H9 (cell line): ENCODE results near the gene TCF4. TPM values are rescaled to one million over a fixed set of nuclear protein-coding genes. Genes with fewer than 3 reads are reported as not detected.

Experiments used
- DNase-seq: peaks from one replicate; pipeline ENCODE4 v3.0.0-alpha.2; 2017
- H2AFZ ChIP-seq: one replicate; pipeline ENCODE4 v1.6.1; 2013; ENCODE audit warnings: mild to moderate bottlenecking, low read length, control low read depth, moderate library complexity
- H2AK5ac ChIP-seq: 2 replicates; pipeline ENCODE4 v1.6.1; 2013; ENCODE audit warnings: low read length, control low read depth, mixed read lengths; ENCODE audit not compliant: insufficient read length
- H2BK120ac ChIP-seq: one replicate; pipeline ENCODE4 v1.6.1; 2013; ENCODE audit warnings: low read depth, mild to moderate bottlenecking, low read length, control low read depth, inconsistent platforms; ENCODE audit not compliant: poor library complexity, severe bottlenecking
- H2BK12ac ChIP-seq: 2 replicates; pipeline ENCODE4 v1.6.1; 2013; ENCODE audit warnings: low read length, control low read depth, mixed read lengths, low read depth; ENCODE audit not compliant: insufficient read length
- H2BK15ac ChIP-seq: 2 replicates; pipeline ENCODE4 v1.6.1; 2013; ENCODE audit warnings: low read depth, low read length, control low read depth
- H2BK20ac ChIP-seq: one replicate; pipeline ENCODE4 v1.6.1; 2013; ENCODE audit warnings: low read depth, mild to moderate bottlenecking, low read length, control low read depth, inconsistent platforms; ENCODE audit not compliant: poor library complexity, severe bottlenecking
- H2BK5ac ChIP-seq: 2 replicates; pipeline ENCODE4 v1.6.1; 2013; ENCODE audit warnings: low read length, control low read depth, mixed read lengths; ENCODE audit not compliant: insufficient read length
- H3K14ac ChIP-seq: 2 replicates; pipeline ENCODE4 v1.6.1; 2013; ENCODE audit warnings: low read length, control low read depth; ENCODE audit not compliant: insufficient read depth
- H3K18ac ChIP-seq: 2 replicates; pipeline ENCODE4 v1.6.1; 2013; ENCODE audit warnings: low read depth, mild to moderate bottlenecking, mixed read lengths, low read length, control low read depth; ENCODE audit not compliant: insufficient read length
- H3K23ac ChIP-seq: 2 replicates; pipeline ENCODE4 v1.6.1; 2013; ENCODE audit warnings: low read length, control low read depth, mixed read lengths, low read depth; ENCODE audit not compliant: insufficient read length
- H3K23me2 ChIP-seq: 2 replicates; pipeline ENCODE4 v1.6.1; 2013; ENCODE audit warnings: low read depth, mild to moderate bottlenecking, mixed read lengths, low read length, control low read depth; ENCODE audit not compliant: insufficient read length, poor library complexity, severe bottlenecking
- H3K27ac ChIP-seq: 2 replicates; pipeline ENCODE4 v1.5.1; 2013; ENCODE audit warnings: low read length, control low read depth, mixed read lengths, low read depth; ENCODE audit not compliant: insufficient read length
- H3K27me3 ChIP-seq: 2 replicates; pipeline ENCODE4 v1.6.1; 2013; ENCODE audit warnings: low read length, control low read depth, inconsistent platforms; ENCODE audit not compliant: insufficient read depth
- H3K4ac ChIP-seq: 2 replicates; pipeline ENCODE4 v1.6.1; 2013; ENCODE audit warnings: low read depth, mild to moderate bottlenecking, control low read depth, inconsistent platforms, low read length, moderate library complexity
- H3K4me1 ChIP-seq: 2 replicates; pipeline ENCODE4 v1.6.1; 2013; ENCODE audit warnings: low read length, control low read depth, inconsistent platforms; ENCODE audit not compliant: insufficient read depth
- H3K4me2 ChIP-seq: 2 replicates; pipeline ENCODE4 v1.6.1; 2013; ENCODE audit warnings: low read length, control low read depth, mixed read lengths; ENCODE audit not compliant: insufficient read length, insufficient read depth
- H3K56ac ChIP-seq: 2 replicates; pipeline ENCODE4 v1.6.1; 2013; ENCODE audit warnings: low read depth, mild to moderate bottlenecking, mixed read lengths, low read length, control low read depth; ENCODE audit not compliant: insufficient read length
- H3K79me1 ChIP-seq: 2 replicates; pipeline ENCODE4 v1.6.1; 2013; ENCODE audit warnings: low read depth, mild to moderate bottlenecking, moderate library complexity, low read length, control low read depth, inconsistent platforms; ENCODE audit not compliant: insufficient read depth, poor library complexity, severe bottlenecking
- H3K79me2 ChIP-seq: 2 replicates; pipeline ENCODE4 v1.6.1; 2013; ENCODE audit warnings: low read length, control low read depth, inconsistent platforms; ENCODE audit not compliant: insufficient read depth
- H3K9ac ChIP-seq: 2 replicates; pipeline ENCODE4 v1.6.1; 2013; ENCODE audit warnings: low read length, control low read depth, mixed read lengths; ENCODE audit not compliant: insufficient read length; ENCODE audit errors: extremely low read depth
- H3K9me3 ChIP-seq: one replicate; pipeline ENCODE4 v1.6.1; 2013; ENCODE audit warnings: low read depth, low read length, inconsistent platforms; ENCODE audit not compliant: control insufficient read depth
- H3T11ph ChIP-seq: one replicate; pipeline ENCODE4 v1.6.1; 2013; ENCODE audit warnings: mild to moderate bottlenecking, low read length, control low read depth, inconsistent platforms
- H4K20me1 ChIP-seq: one replicate; pipeline ENCODE4 v1.6.1; 2013; ENCODE audit not compliant: control insufficient read depth, insufficient read length, insufficient read depth
- H4K5ac ChIP-seq: 2 replicates; pipeline ENCODE4 v1.6.1; 2013; ENCODE audit warnings: low read depth, mild to moderate bottlenecking, mixed read lengths, low read length, control low read depth; ENCODE audit not compliant: insufficient read length
- H4K8ac ChIP-seq: replicated peaks from 2 replicates; pipeline ENCODE4 v1.6.1; 2013; ENCODE audit warnings: low read length, control low read depth, mixed read lengths, low read depth; ENCODE audit not compliant: insufficient read length
- H4K91ac ChIP-seq: 2 replicates; pipeline ENCODE4 v1.6.1; 2013; ENCODE audit warnings: low read depth, mild to moderate bottlenecking, moderate library complexity, mixed read lengths, low read length, control low read depth; ENCODE audit not compliant: insufficient read length
- H3K27ac Mint-ChIP-seq, 3 experiments: 2 replicates in 2 of 3; 3 replicates in 1 of 3; pipeline ENCODE4 v1.8.0; 2020 to 2021; ENCODE audit warnings: mixed read lengths in 3 of 3, mild to moderate bottlenecking in 1 of 3, moderate library complexity in 1 of 3
- H3K27me3 Mint-ChIP-seq: 2 replicates; pipeline ENCODE4 v1.8.0; 2021; ENCODE audit warnings: low read depth, mild to moderate bottlenecking, moderate library complexity, mixed read lengths
- H3K36me3 Mint-ChIP-seq, 3 experiments: 2 replicates in 2 of 3; 3 replicates in 1 of 3; pipeline ENCODE4 v1.8.0; 2020 to 2021; ENCODE audit warnings: low read depth in 3 of 3, mixed read lengths in 3 of 3; ENCODE audit not compliant: insufficient read depth in 1 of 3
- H3K4me1 Mint-ChIP-seq, 2 experiments: 2 replicates each; pipeline ENCODE4 v1.8.0; 2020; ENCODE audit warnings: mixed read lengths in 2 of 2
- H3K4me3 Mint-ChIP-seq, 2 experiments: 2 replicates in 1 of 2; 3 replicates in 1 of 2; pipeline ENCODE4 v1.8.0; 2020 to 2021; ENCODE audit warnings: mild to moderate bottlenecking in 2 of 2, mixed read lengths in 2 of 2, moderate library complexity in 1 of 2
- H3K9me3 Mint-ChIP-seq, 2 experiments: 2 replicates in 1 of 2; 3 replicates in 1 of 2; pipeline ENCODE4 v1.8.0; 2020; ENCODE audit warnings: mild to moderate bottlenecking in 2 of 2, mixed read lengths in 2 of 2, moderate library complexity in 1 of 2
- CTCF ChIP-seq: fragments of 200-600 bp; sonication (generic); conservative IDR thresholded peaks from 3 replicates; pipeline ENCODE4 v1.8.0; 2021; ENCODE audit warnings: antibody characterized with exemption, mild to moderate bottlenecking
- WGBS: extraction: QIAGEN DNeasy Blood & Tissue Kit; methylation state at CpG from one replicate; pipeline ENCODE4 v1.1.7; 2013; ENCODE audit warnings: missing lambda C conversion rate, low lambda C conversion rate, mixed read lengths; ENCODE audit not compliant: insufficient read length; ENCODE audit errors: extremely low coverage; 5-methylcytosine and 5-hydroxymethylcytosine counted together
- total RNA-seq: library from RNA; stranded (reverse); gene quantifications from 2 replicates; pipeline ENCODE4 v1.2.1, GENCODE V29; 2021

The TCF4 gene
- total RNA-seq, 1 experiment from 2014 or later, result 99.4 TPM

GRCh38 chr18:55319459-55320193 is 268.4 kb downstream of the TCF4 start:
- no peak overlapping the region for H4K8ac ChIP-seq
- H4K20me1 ChIP-seq, result no peaks in the 10 kb centered on the region
- H3K23ac ChIP-seq, result no peak overlapping the region
- no peak overlapping the region for H3K4ac ChIP-seq
- H3K27me3 ChIP-seq, result no peaks in the 10 kb centered on the region
- no peak overlapping the region for H3K4me3 Mint-ChIP-seq
- no peak overlapping the region for H4K5ac ChIP-seq
- no peak overlapping the region for H2BK15ac ChIP-seq
- H2BK120ac ChIP-seq, result no peak overlapping the region
- H3K9me3 ChIP-seq, result no peaks in the 10 kb centered on the region
- no peaks in the 10 kb centered on the region; the same call in 1 of the 2 replicates for H3K4me1 ChIP-seq
- no peaks in the 10 kb centered on the region for H3K9me3 Mint-ChIP-seq
- no peak for DNase-seq
- H3K14ac ChIP-seq, result no peak overlapping the region
- H3K23me2 ChIP-seq, result peaks cover 9% of the 10 kb centered on the region
- H4K91ac ChIP-seq, result no peak overlapping the region
- no peak overlapping the region for H2BK20ac ChIP-seq
- no peak overlapping the region for H3K9ac ChIP-seq
- no peaks in the 10 kb centered on the region for H3K79me1 ChIP-seq
- no peak overlapping the region for H2AK5ac ChIP-seq
- H3K79me2 ChIP-seq, result no peaks in the 10 kb centered on the region
- no peak overlapping the region for H3T11ph ChIP-seq
- no peak overlapping the region for H3K18ac ChIP-seq
- no peak overlapping the region for H2BK12ac ChIP-seq
- H3K27ac Mint-ChIP-seq, result no peak overlapping the region
- no peak overlapping the region for H2AFZ ChIP-seq
- H3K27ac ChIP-seq, result no peak overlapping the region
- no peaks in the 10 kb centered on the region for H3K36me3 Mint-ChIP-seq
- H3K4me1 Mint-ChIP-seq, result peaks cover 48 to 62% of the 10 kb centered on the region in 2 experiments
- no peak overlapping the region for H3K4me2 ChIP-seq
- H3K56ac ChIP-seq, result no peak overlapping the region
- no peaks in the 10 kb centered on the region; the same call in 1 of the 2 replicates for H3K27me3 Mint-ChIP-seq
- WGBS, result no CpG with 5 or more reads among the region's 6 CpGs
- TF ChIP-seq CTCF, result no peak
- H2BK5ac ChIP-seq, result no peak overlapping the region
